HG02970 (cell line): ENCODE results near the gene FNDC7.
"Not testable (repeated sequence)": the region's sequence is repeated elsewhere in the genome, so short reads cannot be mapped to it uniquely, and the experiment has no call there.

Experiments used
- ATAC-seq: cut with Tn5 transposase; IDR thresholded peaks from one replicate; pipeline ENCODE4 v1.9.1; 2021; ENCODE audit warnings: mild to moderate bottlenecking, moderate library complexity, moderate number of reproducible peaks; ENCODE audit not compliant: unreplicated experiment, low FRiP score

The FNDC7 gene, protein sequence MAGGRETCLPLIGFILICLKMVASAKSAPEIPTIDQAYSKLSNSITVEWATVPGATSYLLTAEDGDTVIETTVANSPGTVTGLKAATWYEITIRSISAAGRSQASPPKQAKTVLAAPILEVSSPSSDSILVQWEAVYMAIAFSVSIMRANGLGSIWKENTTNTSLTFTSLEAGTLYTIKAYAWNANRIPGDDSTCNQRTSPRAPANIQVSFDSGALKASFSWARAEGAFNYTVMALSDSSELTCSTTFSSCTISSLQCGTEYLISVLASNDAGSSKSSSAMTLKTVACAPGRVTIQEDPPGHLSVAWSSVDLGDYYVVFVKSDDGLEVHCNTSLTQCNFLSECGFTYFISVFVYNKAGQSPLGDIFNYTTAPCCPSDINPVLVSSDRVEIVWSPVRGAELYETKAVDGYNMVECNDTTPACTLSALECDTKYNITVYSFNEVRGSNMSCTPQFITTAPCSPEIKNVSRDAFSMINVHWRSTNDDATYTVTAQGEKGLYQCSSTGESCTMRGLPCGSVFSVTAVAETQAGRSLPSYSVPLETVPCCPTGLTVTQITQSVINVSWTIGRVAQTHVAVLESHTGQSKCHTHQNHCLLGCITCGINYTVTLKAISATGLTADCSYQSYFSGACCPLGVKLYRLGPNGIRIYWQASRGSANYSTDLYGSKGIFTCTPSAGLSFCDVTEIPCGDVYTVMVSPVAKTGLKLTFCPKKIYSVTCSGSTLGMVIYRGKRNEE

GRCh38 chr1:108712606-108713150 is at the start of gene FNDC7:
FNDC7 (plus strand) TSS chr1:108712908; CDS start chr1:108712934, 26 bp downstream.
- ATAC-seq = no peak

DNA sequence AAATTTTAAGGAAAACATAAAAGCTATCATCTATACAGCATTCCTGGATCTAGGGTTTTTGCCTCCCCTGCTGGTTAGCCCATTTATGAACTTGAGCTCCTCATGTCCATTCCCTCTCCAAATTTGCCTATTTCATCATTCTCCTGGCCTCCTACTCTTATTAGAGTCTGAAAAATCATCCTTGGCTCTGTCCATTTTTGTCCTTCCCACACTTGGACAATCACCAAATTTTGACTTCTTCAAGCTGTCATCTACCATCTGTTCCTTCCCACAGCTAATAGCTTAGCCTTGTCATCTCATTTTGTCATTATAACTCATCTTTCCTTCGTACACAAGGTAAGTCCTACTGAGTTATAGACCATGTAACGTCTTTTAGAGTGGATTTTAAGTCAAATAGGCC is 49.6 kb upstream of the FNDC7 start:
- no peak for ATAC-seq

GRCh38 chr1:108664481-108664880 is 48.2 kb upstream of the FNDC7 start:
- ATAC-seq = no peak

DNA sequence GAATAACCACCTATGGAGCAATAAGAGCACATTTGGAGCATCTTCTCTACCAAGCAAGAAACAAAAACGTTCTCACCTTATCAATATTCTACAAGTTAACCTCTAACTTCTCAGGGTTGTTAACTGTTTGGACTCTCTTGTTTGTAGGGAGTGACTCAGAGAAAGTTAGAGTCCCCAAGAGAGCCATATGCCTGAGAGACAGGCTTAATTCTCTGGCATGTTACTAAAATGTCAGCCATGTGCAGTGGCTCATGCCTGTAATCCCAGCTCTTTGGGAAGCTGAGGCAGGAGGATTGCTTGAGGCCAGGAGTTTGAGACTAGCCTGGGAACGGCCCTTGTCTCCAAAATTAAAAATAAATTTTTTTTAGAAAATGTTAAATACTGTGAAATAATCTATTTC is 47.6 kb upstream of the FNDC7 start:
- ATAC-seq = no peak

DNA sequence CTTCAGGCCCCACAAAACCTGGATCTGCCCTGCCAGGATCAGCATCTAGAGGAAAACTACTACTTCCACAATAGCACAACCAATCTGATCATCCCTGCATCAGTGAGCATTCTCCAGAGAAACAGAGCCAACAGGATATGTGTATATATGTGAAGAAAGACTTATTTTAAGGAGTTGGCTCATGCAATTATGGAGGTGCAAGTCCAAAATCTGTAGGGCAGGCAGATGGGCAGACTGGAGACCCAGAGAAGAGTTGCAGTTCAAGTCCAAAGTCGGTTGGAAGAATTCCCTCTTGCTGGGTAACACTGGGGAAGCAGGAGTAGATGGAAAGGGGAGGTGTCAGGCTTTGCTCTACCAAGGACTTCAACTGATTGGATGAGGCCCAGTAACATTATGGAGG is 46.9 kb upstream of the FNDC7 start:
- no peak for ATAC-seq

GRCh38 chr1:108667422-108667821 is 45.3 kb upstream of the FNDC7 start:
- ATAC-seq = not testable (repeated sequence)

- ATAC-seq = no peak
Observed at GRCh38 chr1:108668777-108669176, 43.9 kb upstream of the FNDC7 start.

GRCh38 chr1:108669679-108670078 is 43.0 kb upstream of the FNDC7 start:
- no peak for ATAC-seq

GRCh38 chr1:108670131-108670773 is 42.5 kb upstream of the FNDC7 start:
- no peak for ATAC-seq

GRCh38 chr1:108671143-108671542 is 41.6 kb upstream of the FNDC7 start:
- ATAC-seq = no peak

- no peak for ATAC-seq
Observed at GRCh38 chr1:108678706-108679105, 34.0 kb upstream of the FNDC7 start.

DNA sequence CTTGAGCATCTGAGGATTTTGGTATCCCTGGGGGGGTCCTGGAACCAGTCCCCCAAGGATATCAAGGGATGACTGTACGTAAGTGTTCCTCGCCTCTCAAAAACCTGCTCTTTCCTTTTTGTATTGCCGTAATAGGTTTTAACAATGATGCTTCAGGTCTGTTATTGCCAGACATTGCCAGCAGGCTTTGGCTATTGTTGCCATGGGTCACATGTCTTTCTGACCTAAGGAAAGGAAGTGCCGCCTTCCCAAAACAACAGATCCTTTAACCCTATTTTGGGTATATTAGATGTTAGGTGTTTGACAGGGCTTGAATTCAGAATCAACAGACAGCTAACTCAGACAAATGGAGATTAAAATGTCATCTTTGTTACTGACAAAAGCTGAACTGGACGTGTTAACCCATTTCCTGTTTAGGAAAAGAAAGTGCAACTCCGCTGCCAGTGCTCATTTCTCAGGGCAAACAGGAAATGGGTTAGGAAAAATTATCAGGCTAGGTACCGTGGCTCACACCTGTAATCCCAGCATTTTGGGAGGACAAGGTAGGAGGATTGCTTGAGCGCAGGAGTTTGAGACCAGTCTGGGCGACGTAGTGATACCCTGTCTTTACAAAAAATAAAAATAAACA is 33.0 kb upstream of the FNDC7 start:
- no peak for ATAC-seq

GRCh38 chr1:108681701-108682100 is 31.0 kb upstream of the FNDC7 start:
- not testable (repeated sequence) for ATAC-seq

- no peak for ATAC-seq
Observed at GRCh38 chr1:108685529-108685928, 27.2 kb upstream of the FNDC7 start.

DNA sequence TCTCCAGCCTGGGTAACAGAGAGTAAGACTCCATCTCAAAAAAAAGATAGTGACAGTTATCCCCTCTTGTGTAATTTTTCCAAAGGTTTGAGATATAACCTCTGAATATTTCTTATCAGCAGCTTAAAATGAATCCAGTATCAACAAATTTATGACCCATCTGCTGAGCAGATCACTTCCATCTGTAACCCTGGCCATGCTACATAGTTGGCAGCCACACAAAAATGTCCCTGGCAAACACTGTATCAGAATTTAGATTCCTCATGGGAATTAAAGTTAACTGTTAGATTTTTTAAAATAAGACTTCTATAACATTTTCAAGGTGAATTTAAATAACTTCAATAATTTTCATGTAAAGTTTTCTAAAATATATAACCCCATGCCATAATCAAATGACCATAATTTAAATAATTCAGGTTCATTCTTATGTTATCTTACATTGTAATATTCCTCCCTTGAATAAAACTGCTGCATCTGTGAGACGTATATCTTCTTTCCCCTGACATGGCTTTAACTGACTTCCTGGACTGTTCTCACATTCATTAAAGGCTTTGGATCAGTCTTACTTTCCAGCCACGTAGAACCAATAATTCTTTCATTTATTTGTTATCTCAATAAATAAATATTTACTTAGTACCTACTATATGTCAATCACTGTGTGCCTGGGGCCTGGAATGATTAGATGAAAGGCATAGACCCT is 25.9 kb upstream of the FNDC7 start:
- no peak for ATAC-seq

DNA sequence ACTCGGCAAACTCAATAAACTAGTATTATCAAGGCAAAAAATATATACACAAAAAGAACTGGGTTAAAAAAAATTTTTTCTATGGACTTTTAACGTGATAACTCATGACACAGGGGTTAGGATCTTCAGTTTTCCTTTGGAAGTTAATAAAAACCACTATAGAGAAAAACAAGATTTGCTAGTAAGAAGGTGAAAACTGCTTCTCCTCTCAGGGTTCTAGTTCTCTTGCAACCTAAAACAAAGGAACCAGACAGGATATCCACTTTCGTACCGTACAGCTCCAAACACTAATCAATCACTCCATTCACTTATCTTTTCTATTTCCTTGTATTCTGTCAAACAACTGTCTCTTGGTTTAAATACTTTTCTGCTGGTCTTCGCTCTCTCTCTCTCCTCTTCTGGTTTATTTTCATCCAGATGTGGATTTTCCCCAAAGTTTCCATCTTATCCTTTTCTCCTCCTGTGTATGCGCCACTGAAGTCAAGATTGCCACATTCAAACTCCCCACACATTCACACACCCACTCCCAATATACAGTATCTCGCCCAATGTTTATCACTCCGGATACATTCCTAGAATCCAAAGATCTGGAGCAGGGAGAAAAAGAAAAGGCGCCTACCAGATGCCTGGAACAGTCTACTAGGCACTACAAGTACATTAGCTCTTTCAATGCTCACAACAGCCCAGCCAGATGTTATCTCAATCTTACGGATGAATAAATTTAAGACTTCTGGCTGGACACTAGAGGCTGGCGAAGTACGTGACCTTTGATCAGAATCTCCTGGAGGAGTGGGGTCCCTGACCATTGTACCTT is 21.4 kb upstream of the FNDC7 start:
- no peak for ATAC-seq

DNA sequence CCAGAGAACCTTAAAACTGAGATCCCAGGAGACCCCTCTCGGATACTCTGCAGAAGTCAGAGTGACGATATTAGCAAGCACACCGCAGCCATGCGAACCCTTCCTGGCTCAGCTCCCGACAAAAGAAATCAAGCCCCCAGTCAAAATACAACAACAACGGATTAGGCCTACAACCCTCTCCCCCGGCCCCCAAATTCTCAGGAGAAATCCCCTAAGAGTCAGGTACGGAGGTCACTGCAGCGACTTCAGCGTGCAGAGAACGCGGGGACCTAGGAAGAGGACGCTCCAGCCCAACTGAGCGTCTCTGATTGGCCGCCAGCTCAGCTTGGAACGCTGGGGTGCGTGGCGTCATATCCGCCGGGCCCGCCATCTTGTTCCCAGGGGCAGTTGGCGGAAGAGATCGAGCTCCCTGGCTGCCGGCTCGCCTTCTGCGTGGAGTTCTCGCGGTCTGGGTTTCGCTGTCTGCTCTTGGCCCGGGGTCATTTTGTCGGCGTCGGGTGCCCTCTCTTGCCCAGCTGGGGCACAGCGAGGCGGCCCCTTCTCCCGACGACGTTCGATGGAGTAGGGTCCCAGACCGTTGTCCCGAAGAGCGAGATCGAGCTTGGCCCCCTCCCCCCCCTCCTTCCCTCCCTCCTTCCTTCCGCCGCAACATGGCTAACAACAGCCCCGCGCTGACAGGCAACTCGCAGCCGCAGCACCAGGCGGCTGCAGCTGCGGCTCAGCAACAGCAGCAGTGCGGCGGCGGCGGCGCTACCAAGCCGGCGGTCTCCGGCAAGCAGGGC is 20.6 kb upstream of the FNDC7 start, which contains the start of gene PRPF38B:
PRPF38B (plus strand) TSS at position 369 of the 782 bp plus-strand sequence; CDS start at position 651, 282 bp downstream.
- ATAC-seq = peak; percentile 93
